ENCODE results near the gene ALKBH4.

Gene ALKBH4

DNA sequence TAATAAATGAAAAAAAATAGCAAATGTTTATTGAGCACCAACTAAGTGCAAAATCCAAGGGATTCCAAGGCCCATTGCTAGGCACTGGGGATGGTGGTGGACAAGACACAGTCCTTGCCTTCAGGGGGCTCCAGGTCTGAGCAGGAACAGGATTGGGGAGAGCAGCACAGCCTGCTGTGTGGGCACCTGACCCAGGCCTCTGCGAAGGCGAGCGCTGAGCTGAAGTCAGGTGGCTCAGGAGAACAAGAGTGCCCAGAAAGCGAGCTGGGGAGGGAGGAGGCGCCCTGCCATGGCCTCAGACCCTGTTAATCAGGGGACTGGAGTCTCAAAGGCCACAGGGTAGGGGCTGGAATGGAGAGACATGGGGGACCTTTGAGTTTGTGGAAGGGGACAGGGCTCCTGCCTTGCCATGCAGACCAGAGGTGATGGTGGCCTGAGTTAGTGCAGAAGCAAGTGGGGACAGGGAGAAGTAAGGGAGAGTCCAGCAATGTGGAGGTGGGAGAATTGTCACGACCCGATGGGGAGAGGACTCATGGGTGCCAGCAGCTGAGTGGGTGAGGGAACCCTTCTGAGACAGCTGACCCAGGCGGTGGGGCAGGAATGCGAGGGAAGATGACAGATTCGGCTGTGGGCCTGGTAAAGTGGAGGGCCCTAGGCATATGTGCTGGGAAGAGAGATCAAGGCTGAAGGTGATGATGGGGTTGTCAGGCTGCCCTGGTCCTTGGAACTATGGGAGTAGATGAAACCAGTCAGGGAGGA is 35.3 kb downstream of the ALKBH4 start:
- H3K9ac ChIP-seq (ENCODE audit: insufficient read length, low read depth): no peak overlapping the region
- H3K4me1 ChIP-seq (ENCODE audit: insufficient read depth, insufficient read length): peaks cover 5% of the 10 kb centered on the region
- no peaks in the 10 kb centered on the region for H3K9me3 ChIP-seq (ENCODE audit: insufficient read depth, low read length)

GRCh38 chr7:102427019-102427405 is 37.7 kb downstream of the ALKBH4 start:
- H3K4me1 ChIP-seq (ENCODE audit: insufficient read depth, insufficient read length): peaks cover 4% of the 10 kb centered on the region
- H3K9ac ChIP-seq (ENCODE audit: insufficient read length, low read depth): no peak overlapping the region
- H3K36me3 ChIP-seq (ENCODE audit: insufficient read depth, insufficient read length, low read length): peaks cover 37% of the 10 kb centered on the region
- no peaks in the 10 kb centered on the region for H3K27me3 ChIP-seq (ENCODE audit: insufficient read depth, insufficient read length)
- no peaks in the 10 kb centered on the region for H3K9me3 ChIP-seq (ENCODE audit: insufficient read depth, low read length)
- H3K4me3 ChIP-seq (ENCODE audit: insufficient read length, low read depth): no peak overlapping the region
- DNase-seq (ENCODE audit: low read depth, low spot score): no peak
- TF ChIP-seq SUZ12 (IDR thresholded peaks at IDR 0.05; ENCODE audit: extremely low read depth, insufficient read depth, insufficient read length): no peak
- TF ChIP-seq ZNF274 (IDR thresholded peaks at IDR 0.05; ENCODE audit: low read depth, low read length): no peak
- no peak for TF ChIP-seq YY1 (IDR thresholded peaks at IDR 0.05; ENCODE audit: insufficient read depth, insufficient read length)

More for the DNA sequence above, 35.3 kb downstream of the ALKBH4 start:
- Histone ChIP-seq H3K27me3 (ENCODE audit: insufficient read depth, insufficient read length) (no peaks in the 10 kb centered on the region), H3K4me3 (ENCODE audit: insufficient read length, low read depth) (no peak overlapping the region), H3K36me3 (ENCODE audit: insufficient read depth, insufficient read length, low read length) (peaks cover 30% of the 10 kb centered on the region)
- DNase-seq (ENCODE audit: low read depth, low spot score): no peak
- no peak for TF ChIP-seq SUZ12 (IDR thresholded peaks at IDR 0.05; ENCODE audit: extremely low read depth, insufficient read depth, insufficient read length)
- TF ChIP-seq YY1 (IDR thresholded peaks at IDR 0.05; ENCODE audit: insufficient read depth, insufficient read length): no peak

DNA sequence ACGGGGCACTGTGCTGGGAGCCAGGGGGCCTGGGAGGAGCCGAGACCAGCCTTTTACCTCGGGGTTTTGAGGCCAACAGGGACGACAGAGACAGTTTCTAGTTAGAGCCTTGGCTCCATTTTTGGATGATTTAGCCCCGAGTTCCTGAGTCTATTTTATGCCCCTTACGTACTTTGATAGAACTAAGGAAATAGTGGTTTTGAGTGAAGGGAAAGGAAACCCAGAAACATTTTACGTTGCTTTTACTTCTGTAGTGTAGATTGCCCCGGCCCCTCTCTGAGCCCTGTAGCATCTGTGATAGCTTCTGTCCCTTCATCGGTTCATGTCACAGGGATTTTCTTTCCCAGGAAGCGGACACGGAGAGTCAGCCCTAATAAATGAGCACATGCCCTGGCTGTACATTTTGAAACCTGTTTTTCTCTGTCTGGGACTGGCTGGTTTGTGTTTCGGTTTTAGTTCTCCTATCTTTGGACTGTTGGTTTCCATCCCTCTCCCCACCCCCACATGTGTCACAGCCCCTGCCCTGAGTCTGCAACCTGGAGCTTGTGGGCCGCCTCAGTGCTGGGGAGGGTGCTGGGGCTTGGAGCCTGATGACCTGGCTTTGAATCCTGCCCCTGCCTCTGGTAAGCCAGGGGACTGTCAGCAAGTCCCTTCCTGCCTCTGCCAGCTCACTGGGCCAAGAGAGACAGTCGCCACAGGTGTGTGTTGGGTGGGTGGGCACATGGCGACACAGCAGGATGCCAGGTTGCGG is 38.2 kb downstream of the ALKBH4 start:
- DNase-seq (ENCODE audit: low read depth, low spot score): no peak
- Histone ChIP-seq H3K9me3 (ENCODE audit: insufficient read depth, low read length) (no peaks in the 10 kb centered on the region), H3K4me3 (ENCODE audit: insufficient read length, low read depth) (no peak overlapping the region), H3K9ac (ENCODE audit: insufficient read length, low read depth) (no peak overlapping the region), H3K27me3 (ENCODE audit: insufficient read depth, insufficient read length) (no peaks in the 10 kb centered on the region), H3K36me3 (ENCODE audit: insufficient read depth, insufficient read length, low read length) (peaks cover 42% of the 10 kb centered on the region), H3K4me1 (ENCODE audit: insufficient read depth, insufficient read length) (peaks cover 2% of the 10 kb centered on the region)
- TF ChIP-seq SUZ12 (IDR thresholded peaks at IDR 0.05; ENCODE audit: extremely low read depth, insufficient read depth, insufficient read length) (no peak), ZNF274 (IDR thresholded peaks at IDR 0.05; ENCODE audit: low read depth, low read length) (no peak), YY1 (IDR thresholded peaks at IDR 0.05; ENCODE audit: insufficient read depth, insufficient read length) (no peak)

- Histone ChIP-seq H3K9ac (ENCODE audit: insufficient read length, low read depth) (no peak overlapping the region), H3K4me1 (ENCODE audit: insufficient read depth, insufficient read length) (peaks cover 1% of the 10 kb centered on the region), H3K36me3 (ENCODE audit: insufficient read depth, insufficient read length, low read length) (peaks cover 49% of the 10 kb centered on the region), H3K9me3 (ENCODE audit: insufficient read depth, low read length) (no peaks in the 10 kb centered on the region), H3K4me3 (ENCODE audit: insufficient read length, low read depth) (no peak overlapping the region), H3K27me3 (ENCODE audit: insufficient read depth, insufficient read length) (no peaks in the 10 kb centered on the region)
- DNase-seq (ENCODE audit: low read depth, low spot score): no peak
- TF ChIP-seq YY1 (IDR thresholded peaks at IDR 0.05; ENCODE audit: insufficient read depth, insufficient read length) (no peak), ZNF274 (IDR thresholded peaks at IDR 0.05; ENCODE audit: low read depth, low read length) (no peak), SUZ12 (IDR thresholded peaks at IDR 0.05; ENCODE audit: extremely low read depth, insufficient read depth, insufficient read length) (no peak)
These were observed 38.9 kb downstream of the ALKBH4 start for GRCh38 chr7:102425639-102426267.

DNA sequence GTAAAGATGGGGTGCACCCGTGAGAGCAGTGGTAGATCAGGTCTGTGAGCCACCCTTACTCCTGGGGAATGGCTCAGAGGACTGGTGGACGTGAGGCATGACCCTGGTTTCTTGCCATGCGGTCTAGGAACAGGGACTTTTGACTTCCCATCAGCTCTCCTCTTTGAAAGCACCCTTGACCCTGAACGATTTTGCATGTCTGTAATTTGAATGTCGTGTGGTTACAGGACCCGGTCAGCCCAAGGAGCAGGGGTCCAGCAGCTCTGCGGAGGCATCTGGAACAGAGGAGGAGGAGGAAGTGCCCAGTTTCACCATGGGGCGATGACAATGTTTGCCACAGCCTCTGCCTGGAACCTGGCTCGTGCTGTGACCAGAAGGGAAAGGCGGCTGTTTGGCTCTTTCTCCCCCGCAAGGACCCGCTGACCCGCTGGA is 39.9 kb downstream of the ALKBH4 start:
- DNase-seq (ENCODE audit: low read depth, low spot score): no peak
- Histone ChIP-seq H3K4me3 (ENCODE audit: insufficient read length, low read depth) (no peak overlapping the region), H3K4me1 (ENCODE audit: insufficient read depth, insufficient read length) (no peaks in the 10 kb centered on the region), H3K27me3 (ENCODE audit: insufficient read depth, insufficient read length) (no peaks in the 10 kb centered on the region), H3K9ac (ENCODE audit: insufficient read length, low read depth) (no peak overlapping the region), H3K9me3 (ENCODE audit: insufficient read depth, low read length) (no peaks in the 10 kb centered on the region), H3K36me3 (ENCODE audit: insufficient read depth, insufficient read length, low read length) (peaks cover 52% of the 10 kb centered on the region)
- no peak for TF ChIP-seq ZNF274 (IDR thresholded peaks at IDR 0.05; ENCODE audit: low read depth, low read length)
- no peak for TF ChIP-seq YY1 (IDR thresholded peaks at IDR 0.05; ENCODE audit: insufficient read depth, insufficient read length)
- TF ChIP-seq SUZ12 (IDR thresholded peaks at IDR 0.05; ENCODE audit: extremely low read depth, insufficient read depth, insufficient read length): no peak

GRCh38 chr7:102424129-102424551 is 40.5 kb downstream of the ALKBH4 start:
- no peak overlapping the region for H3K4me3 ChIP-seq (ENCODE audit: insufficient read length, low read depth)
- no peaks in the 10 kb centered on the region for H3K4me1 ChIP-seq (ENCODE audit: insufficient read depth, insufficient read length)
- no peaks in the 10 kb centered on the region for H3K27me3 ChIP-seq (ENCODE audit: insufficient read depth, insufficient read length)
- no peak for TF ChIP-seq SUZ12 (IDR thresholded peaks at IDR 0.05; ENCODE audit: extremely low read depth, insufficient read depth, insufficient read length)
- no peak for TF ChIP-seq YY1 (IDR thresholded peaks at IDR 0.05; ENCODE audit: insufficient read depth, insufficient read length)
- no peak for TF ChIP-seq ZNF274 (IDR thresholded peaks at IDR 0.05; ENCODE audit: low read depth, low read length)
- no peak for DNase-seq (ENCODE audit: low read depth, low spot score)
- H3K9ac ChIP-seq (ENCODE audit: insufficient read length, low read depth): no peak overlapping the region
- no peaks in the 10 kb centered on the region for H3K9me3 ChIP-seq (ENCODE audit: insufficient read depth, low read length)
- peaks cover 56% of the 10 kb centered on the region for H3K36me3 ChIP-seq (ENCODE audit: insufficient read depth, insufficient read length, low read length)
